Neural crest cell (in vitro differentiated cells): ENCODE data around the gene MRPS9. TPM values are rescaled to one million over a fixed set of nuclear protein-coding genes. Genes with fewer than 3 reads are reported as not detected.

Experiments used
- DNase-seq: peaks from one replicate; pipeline ENCODE4 v3.0.0; 2021; ENCODE audit warnings: low read depth, mixed read lengths, low spot score
- H3K27ac Mint-ChIP-seq: one replicate; pipeline ENCODE4 v1.8.0; 2021; ENCODE audit warnings: mild to moderate bottlenecking, mixed read lengths; ENCODE audit not compliant: unreplicated experiment
- H3K27me3 Mint-ChIP-seq: 2 replicates; pipeline ENCODE4 v1.8.0; 2021; ENCODE audit warnings: low read depth, mild to moderate bottlenecking, mixed read lengths
- H3K36me3 Mint-ChIP-seq: 2 replicates; pipeline ENCODE4 v1.8.0; 2021; ENCODE audit warnings: low read depth, mild to moderate bottlenecking, mixed read lengths
- H3K4me1 Mint-ChIP-seq: 2 replicates; pipeline ENCODE4 v1.8.0; 2021; ENCODE audit warnings: mixed read lengths
- H3K4me3 Mint-ChIP-seq: one replicate; pipeline ENCODE4 v1.8.0; 2021; ENCODE audit warnings: mild to moderate bottlenecking, mixed read lengths
- H3K9me3 Mint-ChIP-seq: 2 replicates; pipeline ENCODE4 v1.8.0; 2021; ENCODE audit warnings: mixed read lengths
- total RNA-seq: library from RNA; stranded (reverse); gene quantifications from 2 replicates; pipeline ENCODE4 v1.2.1, GENCODE V29; 2021
- TF ChIP-seq, protein P1 (sequence below): fragments of 200-600 bp; sonication (generic); conservative IDR thresholded peaks from 2 replicates; pipeline ENCODE4 v1.5.0; 2021; ENCODE audit warnings: antibody characterized with exemption, mild to moderate bottlenecking

The MRPS9 gene
- total RNA-seq, 1 donor from 2014 or later, result 42.5 TPM

DNA sequence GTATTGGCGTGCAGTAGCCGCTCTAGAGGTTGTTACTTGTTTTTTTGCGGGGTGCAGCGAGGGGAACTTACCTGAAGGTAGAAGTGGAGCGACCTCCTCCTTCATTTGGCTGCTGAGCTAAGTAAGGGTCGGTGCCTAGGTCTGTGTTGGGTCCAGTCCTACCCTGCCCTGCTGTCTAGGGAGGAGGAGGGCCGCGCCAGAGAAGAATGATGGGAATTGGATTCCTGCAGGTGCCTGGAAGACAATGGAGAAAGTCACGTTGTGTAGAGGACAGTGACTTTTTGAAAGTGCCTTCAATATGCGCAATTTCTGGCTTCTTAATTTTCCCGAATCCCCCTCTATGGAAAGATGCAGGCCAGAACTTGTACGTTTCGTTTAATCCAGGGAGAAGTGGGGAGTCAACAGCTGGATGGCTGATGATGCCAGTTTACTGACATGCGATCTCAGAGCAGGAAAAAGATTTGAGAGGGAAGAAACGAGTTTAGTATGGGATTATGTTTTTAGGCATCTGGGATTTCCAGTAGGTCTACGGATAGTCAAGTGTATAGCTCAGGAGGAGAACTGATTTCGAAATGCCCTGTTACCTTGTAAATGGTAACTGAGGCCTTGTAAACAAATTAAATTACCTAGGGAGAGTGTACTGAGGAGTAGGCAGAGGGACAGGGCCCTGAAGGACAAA lies 653 bp downstream of the MRPS9 start:
- peaks cover 29% of the 10 kb centered on the region for H3K4me1 Mint-ChIP-seq
- no peaks in the 10 kb centered on the region for H3K9me3 Mint-ChIP-seq
- no peaks in the 10 kb centered on the region for H3K27me3 Mint-ChIP-seq
- peak overlapping the region; percentile 99 for H3K4me3 Mint-ChIP-seq
- TF ChIP-seq, protein P1, sequence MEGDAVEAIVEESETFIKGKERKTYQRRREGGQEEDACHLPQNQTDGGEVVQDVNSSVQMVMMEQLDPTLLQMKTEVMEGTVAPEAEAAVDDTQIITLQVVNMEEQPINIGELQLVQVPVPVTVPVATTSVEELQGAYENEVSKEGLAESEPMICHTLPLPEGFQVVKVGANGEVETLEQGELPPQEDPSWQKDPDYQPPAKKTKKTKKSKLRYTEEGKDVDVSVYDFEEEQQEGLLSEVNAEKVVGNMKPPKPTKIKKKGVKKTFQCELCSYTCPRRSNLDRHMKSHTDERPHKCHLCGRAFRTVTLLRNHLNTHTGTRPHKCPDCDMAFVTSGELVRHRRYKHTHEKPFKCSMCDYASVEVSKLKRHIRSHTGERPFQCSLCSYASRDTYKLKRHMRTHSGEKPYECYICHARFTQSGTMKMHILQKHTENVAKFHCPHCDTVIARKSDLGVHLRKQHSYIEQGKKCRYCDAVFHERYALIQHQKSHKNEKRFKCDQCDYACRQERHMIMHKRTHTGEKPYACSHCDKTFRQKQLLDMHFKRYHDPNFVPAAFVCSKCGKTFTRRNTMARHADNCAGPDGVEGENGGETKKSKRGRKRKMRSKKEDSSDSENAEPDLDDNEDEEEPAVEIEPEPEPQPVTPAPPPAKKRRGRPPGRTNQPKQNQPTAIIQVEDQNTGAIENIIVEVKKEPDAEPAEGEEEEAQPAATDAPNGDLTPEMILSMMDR, result no peak
- H3K36me3 Mint-ChIP-seq, result no peaks in the 10 kb centered on the region
- DNase-seq, result no peak
- H3K27ac Mint-ChIP-seq, result peak overlapping the region; percentile 89

DNA sequence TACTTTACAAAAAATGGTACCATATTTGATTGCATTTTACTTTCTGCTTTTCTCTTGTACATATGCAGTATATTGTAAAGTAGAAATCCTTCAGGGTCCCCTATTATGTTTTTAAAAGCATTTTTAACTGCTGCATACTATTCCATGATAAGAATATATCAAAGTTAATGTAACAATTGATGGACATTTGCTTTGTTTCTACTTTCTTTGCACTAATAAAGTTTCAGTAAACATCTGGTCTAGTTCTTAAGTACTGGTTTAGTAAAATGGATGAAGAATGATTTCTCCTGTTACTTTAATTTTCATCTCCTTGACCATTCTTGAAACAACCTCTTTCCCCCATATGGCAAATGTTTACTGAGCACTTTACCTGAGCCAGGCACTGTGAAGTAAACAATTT lies 1.7 kb downstream of the MRPS9 start:
- no peak for DNase-seq
- no peaks in the 10 kb centered on the region for H3K36me3 Mint-ChIP-seq
- no peak overlapping the region for H3K27ac Mint-ChIP-seq
- peaks cover 29% of the 10 kb centered on the region for H3K4me1 Mint-ChIP-seq
- peak overlapping the region; percentile 80 for H3K4me3 Mint-ChIP-seq
- H3K27me3 Mint-ChIP-seq, result no peaks in the 10 kb centered on the region
- TF ChIP-seq, protein P1, result no peak
- no peaks in the 10 kb centered on the region for H3K9me3 Mint-ChIP-seq

DNA sequence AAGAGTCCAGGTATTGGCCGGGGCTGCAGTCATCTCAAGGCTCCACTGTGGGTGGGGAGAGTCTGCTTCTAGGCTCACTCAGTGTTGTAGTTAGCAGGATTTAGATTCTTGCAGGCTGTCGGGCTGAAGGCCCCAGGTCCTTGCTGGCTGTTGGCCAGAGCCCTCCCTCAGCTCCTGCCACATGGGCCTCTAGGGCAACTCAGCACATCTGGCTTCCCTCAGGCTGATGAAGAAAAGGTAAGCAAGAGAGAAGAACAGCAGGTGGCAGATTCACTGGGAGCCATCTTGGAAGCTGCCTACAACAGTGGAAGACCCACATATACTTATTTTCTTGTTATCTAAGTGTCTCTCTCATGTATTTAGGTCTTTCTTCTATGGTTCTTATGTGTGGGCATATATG lies 4.3 kb downstream of the MRPS9 start:
- Mint-ChIP-seq H3K27ac (no peak overlapping the region), H3K4me3 (no peak overlapping the region), H3K27me3 (no peaks in the 10 kb centered on the region), H3K36me3 (peaks cover 3% of the 10 kb centered on the region), H3K9me3 (no peaks in the 10 kb centered on the region), H3K4me1 (peaks cover 25% of the 10 kb centered on the region)
- TF ChIP-seq, protein P1, result no peak
- no peak for DNase-seq

DNA sequence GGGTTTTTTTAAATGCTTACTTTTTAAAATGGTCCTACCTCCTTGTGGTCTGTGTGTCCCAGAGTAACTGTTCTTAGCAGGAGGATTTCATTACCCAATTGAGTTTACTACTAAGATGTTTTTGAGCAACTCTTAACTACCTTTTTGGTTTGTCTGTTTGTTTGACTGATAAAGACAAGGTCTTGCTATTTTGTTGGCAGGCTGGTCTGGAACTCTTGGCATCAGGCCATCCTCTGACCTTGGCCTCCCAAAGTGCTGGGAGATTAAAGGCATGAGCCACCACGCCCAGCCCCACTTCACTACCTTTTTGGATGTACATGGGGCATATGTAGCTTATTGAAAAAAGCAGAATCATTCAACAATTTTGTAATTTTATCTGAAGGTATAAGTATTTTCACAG lies 14.9 kb downstream of the MRPS9 start:
- Mint-ChIP-seq H3K9me3 (peaks cover 17% of the 10 kb centered on the region), H3K4me1 (no peaks in the 10 kb centered on the region), H3K27ac (no peak overlapping the region), H3K4me3 (no peak overlapping the region), H3K36me3 (peaks cover 42% of the 10 kb centered on the region), H3K27me3 (no peaks in the 10 kb centered on the region)
- no peak for DNase-seq
- TF ChIP-seq, protein P1, result no peak

DNA sequence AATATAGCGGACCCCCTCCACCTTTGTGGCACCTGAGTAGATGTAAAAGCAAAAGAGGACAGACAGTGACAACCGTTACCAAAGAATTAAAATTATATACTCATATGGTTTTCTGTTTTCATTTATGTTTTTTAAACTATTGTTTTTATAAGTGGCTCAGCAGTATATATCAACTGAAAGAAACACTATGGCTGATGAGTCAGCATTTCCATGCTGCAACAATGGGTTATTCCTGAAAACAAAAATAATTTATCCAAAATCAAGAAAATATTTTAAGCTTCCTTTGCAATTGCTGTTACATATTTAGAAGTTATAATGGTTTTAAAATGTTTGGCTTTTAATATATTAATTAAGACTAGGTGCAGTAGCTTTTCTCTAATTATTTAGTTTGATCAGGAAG lies 17.7 kb downstream of the MRPS9 start:
- no peaks in the 10 kb centered on the region for H3K27me3 Mint-ChIP-seq
- H3K4me1 Mint-ChIP-seq, result no peaks in the 10 kb centered on the region
- no peak overlapping the region for H3K27ac Mint-ChIP-seq
- no peak overlapping the region for H3K4me3 Mint-ChIP-seq
- TF ChIP-seq, protein P1, result no peak
- DNase-seq, result no peak
- H3K9me3 Mint-ChIP-seq, result peaks cover 17% of the 10 kb centered on the region
- peaks cover 30% of the 10 kb centered on the region for H3K36me3 Mint-ChIP-seq
